OCI-LY3 (cell line): Measurements from ENCODE around the gene METTL18.

Experiments
- CTCF ChIP-seq: fragments of 200-600, 300-600 bp; sonication (generic); IDR thresholded peaks from 2 replicates; pipeline ENCODE4 v1.5.1; 2014; ENCODE audit warnings: antibody characterized with exemption, low read length, low read depth
- EZH2phosphoT487 ChIP-seq: fragments of 200-600 bp; shearing (Covaris generic); IDR thresholded peaks from 2 replicates; pipeline ENCODE4 v1.6.1; 2018; ENCODE audit warnings: antibody characterized with exemption, mixed run types, low read depth

DNA sequence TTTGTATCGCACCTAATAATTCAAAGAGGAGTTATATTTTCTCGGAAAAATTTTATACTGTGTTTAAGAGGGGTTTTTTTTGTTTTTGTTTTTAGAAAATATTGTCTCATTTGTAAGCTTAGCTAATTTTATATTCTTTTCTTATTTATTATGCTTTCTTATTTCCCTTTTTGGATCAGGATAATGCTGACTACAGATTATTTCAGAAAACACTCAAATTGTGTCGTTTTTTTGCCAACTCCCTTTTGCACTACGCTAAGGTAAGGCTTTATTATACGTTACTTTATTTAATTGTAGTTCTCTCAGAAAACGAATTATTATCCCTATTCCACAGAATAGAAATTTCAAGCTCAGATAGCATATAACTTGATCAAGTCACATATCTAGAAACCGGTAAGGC lies 26.8 kb upstream of the METTL18 start:
- TF ChIP-seq CTCF (no peak), EZH2phosphoT487 (no peak)
